ENCODE data around the gene PTPRN2.

Gene PTPRN2

GRCh38 chr7:158264881-158265742 lies 322.5 kb downstream of the PTPRN2 start:
- no peak overlapping the region for H3K27ac ChIP-seq (ENCODE audit: low read depth, low read length)
- H3K36me3 ChIP-seq (ENCODE audit: insufficient read depth, low read length), result no peaks in the 10 kb centered on the region
- H3K9ac ChIP-seq (ENCODE audit: low read length), result no peak overlapping the region
- no peak overlapping the region for H3K4me3 ChIP-seq (ENCODE audit: low read depth in 1 of 2, low read length in 2 of 2)
- no peaks in the 10 kb centered on the region for H3K9me3 ChIP-seq (ENCODE audit: low read length)
- no peaks in the 10 kb centered on the region for H3K27me3 ChIP-seq (ENCODE audit: control insufficient read depth in 1 of 2, insufficient read depth in 2 of 2, low read length in 2 of 2)
- no peaks in the 10 kb centered on the region for H3K4me1 ChIP-seq (ENCODE audit: insufficient read depth, low read length)

DNA sequence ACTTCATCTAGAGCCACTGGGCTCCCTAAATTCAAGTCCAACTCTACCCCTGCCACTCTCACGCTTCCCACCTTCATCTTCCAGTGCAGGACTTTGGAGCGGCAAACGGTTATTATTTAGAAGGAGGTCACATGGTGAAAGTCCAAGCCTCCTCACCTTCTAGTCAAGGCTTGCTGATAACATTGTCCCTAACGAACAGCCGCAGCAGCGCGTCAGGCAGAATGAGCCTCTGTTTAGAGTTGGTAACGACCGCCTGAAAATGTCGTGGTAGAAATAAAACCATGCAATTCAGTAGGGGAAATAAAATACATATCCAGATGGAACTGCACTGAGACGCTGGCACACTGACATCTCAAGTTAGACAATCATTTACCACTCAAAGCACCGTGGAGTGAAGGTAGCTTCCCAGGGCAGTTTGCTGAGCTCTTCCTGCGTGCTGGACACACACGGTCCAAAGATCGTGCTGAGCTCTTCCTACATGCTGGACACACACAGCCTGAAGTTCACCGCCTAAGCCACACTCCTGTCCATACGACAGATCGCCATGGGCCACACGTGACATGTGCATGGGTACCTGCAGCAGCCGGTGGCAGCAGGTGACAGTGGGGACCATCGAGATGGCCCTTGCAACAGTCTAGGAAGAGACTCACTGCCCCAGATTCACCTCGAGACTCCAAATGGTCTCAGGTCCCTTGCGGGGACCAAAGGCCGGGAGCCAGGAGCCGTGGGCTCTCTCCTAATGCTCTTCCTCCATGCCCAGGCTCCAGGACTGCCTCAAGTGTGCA lies 323.5 kb downstream of the PTPRN2 start:
- no peaks in the 10 kb centered on the region for H3K36me3 ChIP-seq (ENCODE audit: insufficient read depth, low read length)
- no peaks in the 10 kb centered on the region for H3K4me1 ChIP-seq (ENCODE audit: insufficient read depth, low read length)
- no peak overlapping the region for H3K27ac ChIP-seq (ENCODE audit: low read depth, low read length)
- H3K9ac ChIP-seq (ENCODE audit: low read length), result no peak overlapping the region
- no peak overlapping the region for H3K4me3 ChIP-seq (ENCODE audit: low read depth in 1 of 2, low read length in 2 of 2)
- no peaks in the 10 kb centered on the region for H3K27me3 ChIP-seq (ENCODE audit: control insufficient read depth in 1 of 2, insufficient read depth in 2 of 2, low read length in 2 of 2)
- H3K9me3 ChIP-seq (ENCODE audit: low read length), result no peaks in the 10 kb centered on the region

DNA sequence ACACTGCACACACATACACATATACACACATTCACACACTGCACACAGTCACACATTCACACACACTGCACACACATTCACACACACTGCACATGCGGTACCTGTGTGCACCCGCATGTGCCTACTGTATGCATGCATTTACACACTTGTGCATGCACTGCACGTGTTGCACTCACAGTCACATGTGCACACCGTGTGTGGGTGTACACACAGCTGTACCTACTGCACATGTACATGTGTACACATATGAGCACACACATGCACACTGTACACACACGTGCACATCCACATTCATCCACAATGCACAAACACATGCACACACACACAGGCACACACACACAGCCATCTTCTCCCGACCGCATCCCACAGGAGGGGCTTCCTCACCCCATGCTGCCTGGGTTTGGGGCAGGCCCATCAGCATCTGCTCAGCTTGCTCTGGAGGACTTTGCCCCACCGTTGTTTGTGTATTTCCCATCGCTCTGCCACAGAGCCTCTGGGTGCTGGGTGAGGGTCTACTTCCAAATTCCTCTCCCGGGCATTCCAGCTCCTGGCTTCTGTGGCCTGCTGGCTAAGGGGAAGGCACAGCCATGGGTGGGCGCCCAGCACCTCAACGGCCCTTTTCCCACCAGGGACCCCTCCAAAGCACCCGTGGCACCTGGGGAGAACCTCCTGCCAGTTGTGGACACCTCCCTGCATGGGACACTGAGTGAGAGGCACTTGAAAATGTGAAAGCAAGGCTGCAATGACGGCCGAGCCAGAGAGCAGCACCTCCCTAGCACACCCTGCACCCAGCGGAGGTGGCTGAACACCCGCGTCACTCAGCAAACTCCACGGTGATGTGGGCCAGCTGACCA lies 324.3 kb downstream of the PTPRN2 start:
- Histone ChIP-seq H3K9ac (ENCODE audit: low read length) (no peak overlapping the region), H3K4me3 (ENCODE audit: low read depth in 1 of 2, low read length in 2 of 2) (no peak overlapping the region), H3K36me3 (ENCODE audit: insufficient read depth, low read length) (no peaks in the 10 kb centered on the region), H3K27me3 (ENCODE audit: control insufficient read depth in 1 of 2, insufficient read depth in 2 of 2, low read length in 2 of 2) (no peaks in the 10 kb centered on the region), H3K4me1 (ENCODE audit: insufficient read depth, low read length) (no peaks in the 10 kb centered on the region), H3K27ac (ENCODE audit: low read depth, low read length) (no peak overlapping the region), H3K9me3 (ENCODE audit: low read length) (no peaks in the 10 kb centered on the region)

DNA sequence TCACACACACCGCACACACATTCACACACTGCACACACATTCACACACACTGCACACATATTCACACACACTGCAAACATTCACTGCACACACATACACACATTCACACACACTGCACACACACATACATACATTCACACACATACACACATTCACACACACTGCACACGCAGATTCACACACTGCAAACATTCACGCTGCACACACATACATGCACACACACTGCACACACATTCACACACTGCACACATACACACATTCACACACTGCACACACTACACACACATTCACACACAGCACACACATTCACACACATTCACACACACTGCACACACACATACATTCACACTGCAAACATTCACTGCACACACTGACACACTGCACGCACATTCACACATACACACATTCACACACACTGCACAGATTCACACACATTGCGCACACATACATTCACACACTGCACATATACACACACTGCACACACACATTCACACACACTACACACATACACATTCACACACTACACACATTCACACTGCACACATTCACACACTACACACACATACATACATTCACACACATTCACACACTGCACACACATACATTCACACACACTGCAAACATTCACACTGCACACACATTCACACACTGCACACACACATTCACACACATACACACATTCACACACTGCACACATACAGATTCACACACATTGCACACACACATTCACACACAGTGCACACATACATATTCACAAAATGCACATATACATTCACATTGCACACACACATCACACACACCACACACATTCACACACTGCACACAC lies 325.1 kb downstream of the PTPRN2 start:
- H3K4me1 ChIP-seq (ENCODE audit: insufficient read depth, low read length), result no peaks in the 10 kb centered on the region
- no peaks in the 10 kb centered on the region for H3K27me3 ChIP-seq (ENCODE audit: control insufficient read depth in 1 of 2, insufficient read depth in 2 of 2, low read length in 2 of 2)
- H3K4me3 ChIP-seq (ENCODE audit: low read depth in 1 of 2, low read length in 2 of 2), result no peak overlapping the region
- H3K9ac ChIP-seq (ENCODE audit: low read length), result no peak overlapping the region
- no peaks in the 10 kb centered on the region for H3K9me3 ChIP-seq (ENCODE audit: low read length)
- no peak overlapping the region for H3K27ac ChIP-seq (ENCODE audit: low read depth, low read length)
- no peaks in the 10 kb centered on the region for H3K36me3 ChIP-seq (ENCODE audit: insufficient read depth, low read length)

DNA sequence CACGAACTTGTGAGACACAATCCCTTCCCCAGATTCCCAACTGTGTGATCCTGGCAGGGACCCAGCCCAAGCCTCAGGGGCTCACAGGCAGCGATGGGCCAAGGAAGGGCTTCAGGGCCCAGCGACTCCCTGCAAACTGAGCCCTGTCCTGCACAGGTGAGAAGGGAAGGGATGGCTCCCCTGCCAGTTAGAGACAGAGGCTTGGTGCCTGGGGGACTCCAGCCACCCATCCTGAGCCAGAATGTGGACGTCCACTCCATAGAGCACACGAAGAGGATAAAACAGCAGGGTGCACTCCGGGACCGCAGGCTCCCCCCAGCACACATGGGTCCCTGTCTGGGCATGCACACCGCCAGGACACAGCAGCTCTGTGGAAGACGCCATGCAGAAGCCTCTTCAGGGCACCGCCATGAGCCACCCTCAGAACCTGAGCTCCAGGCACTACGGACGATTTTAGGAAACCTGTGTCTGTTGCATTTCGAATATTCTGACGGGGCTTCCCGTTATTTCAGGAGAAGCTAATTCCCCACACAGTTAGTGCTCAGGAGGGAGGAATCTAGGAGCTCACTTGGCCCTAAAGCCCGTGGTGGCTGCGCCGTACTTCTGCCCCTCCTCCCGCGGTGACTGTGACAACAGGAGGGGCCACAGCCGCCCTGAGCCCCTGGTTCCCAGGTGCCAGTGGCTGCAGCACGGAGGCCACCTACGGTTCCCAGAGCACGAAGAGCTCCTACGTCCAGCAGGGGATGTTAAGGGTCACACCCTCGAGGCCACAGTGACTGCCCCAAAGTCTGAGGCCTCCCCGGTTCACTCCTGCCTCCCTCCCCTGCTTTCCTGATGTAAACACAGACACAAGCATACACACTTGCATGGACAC lies 326.0 kb downstream of the PTPRN2 start:
- H3K4me3 ChIP-seq (ENCODE audit: low read depth in 1 of 2, low read length in 2 of 2), result no peak overlapping the region
- no peak overlapping the region for H3K9ac ChIP-seq (ENCODE audit: low read length)
- H3K36me3 ChIP-seq (ENCODE audit: insufficient read depth, low read length), result no peaks in the 10 kb centered on the region
- no peaks in the 10 kb centered on the region for H3K9me3 ChIP-seq (ENCODE audit: low read length)
- H3K27ac ChIP-seq (ENCODE audit: low read depth, low read length), result no peak overlapping the region
- H3K4me1 ChIP-seq (ENCODE audit: insufficient read depth, low read length), result no peaks in the 10 kb centered on the region
- no peaks in the 10 kb centered on the region for H3K27me3 ChIP-seq (ENCODE audit: control insufficient read depth in 1 of 2, insufficient read depth in 2 of 2, low read length in 2 of 2)

- Histone ChIP-seq H3K27me3 (ENCODE audit: control insufficient read depth in 1 of 2, insufficient read depth in 2 of 2, low read length in 2 of 2) (no peaks in the 10 kb centered on the region), H3K9ac (ENCODE audit: low read length) (no peak overlapping the region), H3K4me3 (ENCODE audit: low read depth in 1 of 2, low read length in 2 of 2) (no peak overlapping the region), H3K27ac (ENCODE audit: low read depth, low read length) (no peak overlapping the region), H3K36me3 (ENCODE audit: insufficient read depth, low read length) (no peaks in the 10 kb centered on the region), H3K4me1 (ENCODE audit: insufficient read depth, low read length) (no peaks in the 10 kb centered on the region), H3K9me3 (ENCODE audit: low read length) (no peaks in the 10 kb centered on the region)
Observed at GRCh38 chr7:158260567-158261361, 326.9 kb downstream of the PTPRN2 start.

GRCh38 chr7:158259671-158260418 lies 327.8 kb downstream of the PTPRN2 start:
- no peak overlapping the region for H3K4me3 ChIP-seq (ENCODE audit: low read depth in 1 of 2, low read length in 2 of 2)
- no peak overlapping the region for H3K27ac ChIP-seq (ENCODE audit: low read depth, low read length)
- no peak overlapping the region for H3K9ac ChIP-seq (ENCODE audit: low read length)
- no peaks in the 10 kb centered on the region for H3K36me3 ChIP-seq (ENCODE audit: insufficient read depth, low read length)
- H3K9me3 ChIP-seq (ENCODE audit: low read length), result no peaks in the 10 kb centered on the region
- no peaks in the 10 kb centered on the region for H3K4me1 ChIP-seq (ENCODE audit: insufficient read depth, low read length)
- H3K27me3 ChIP-seq (ENCODE audit: control insufficient read depth in 1 of 2, insufficient read depth in 2 of 2, low read length in 2 of 2), result no peaks in the 10 kb centered on the region

GRCh38 chr7:158259141-158259540 lies 328.5 kb downstream of the PTPRN2 start:
- H3K4me1 ChIP-seq (ENCODE audit: insufficient read depth, low read length), result no peaks in the 10 kb centered on the region
- no peaks in the 10 kb centered on the region for H3K36me3 ChIP-seq (ENCODE audit: insufficient read depth, low read length)
- H3K9me3 ChIP-seq (ENCODE audit: low read length), result no peaks in the 10 kb centered on the region
- no peaks in the 10 kb centered on the region for H3K27me3 ChIP-seq (ENCODE audit: control insufficient read depth in 1 of 2, insufficient read depth in 2 of 2, low read length in 2 of 2)
- H3K9ac ChIP-seq (ENCODE audit: low read length), result no peak overlapping the region
- no peak overlapping the region for H3K27ac ChIP-seq (ENCODE audit: low read depth, low read length)
- no peak overlapping the region for H3K4me3 ChIP-seq (ENCODE audit: low read depth in 1 of 2, low read length in 2 of 2)

DNA sequence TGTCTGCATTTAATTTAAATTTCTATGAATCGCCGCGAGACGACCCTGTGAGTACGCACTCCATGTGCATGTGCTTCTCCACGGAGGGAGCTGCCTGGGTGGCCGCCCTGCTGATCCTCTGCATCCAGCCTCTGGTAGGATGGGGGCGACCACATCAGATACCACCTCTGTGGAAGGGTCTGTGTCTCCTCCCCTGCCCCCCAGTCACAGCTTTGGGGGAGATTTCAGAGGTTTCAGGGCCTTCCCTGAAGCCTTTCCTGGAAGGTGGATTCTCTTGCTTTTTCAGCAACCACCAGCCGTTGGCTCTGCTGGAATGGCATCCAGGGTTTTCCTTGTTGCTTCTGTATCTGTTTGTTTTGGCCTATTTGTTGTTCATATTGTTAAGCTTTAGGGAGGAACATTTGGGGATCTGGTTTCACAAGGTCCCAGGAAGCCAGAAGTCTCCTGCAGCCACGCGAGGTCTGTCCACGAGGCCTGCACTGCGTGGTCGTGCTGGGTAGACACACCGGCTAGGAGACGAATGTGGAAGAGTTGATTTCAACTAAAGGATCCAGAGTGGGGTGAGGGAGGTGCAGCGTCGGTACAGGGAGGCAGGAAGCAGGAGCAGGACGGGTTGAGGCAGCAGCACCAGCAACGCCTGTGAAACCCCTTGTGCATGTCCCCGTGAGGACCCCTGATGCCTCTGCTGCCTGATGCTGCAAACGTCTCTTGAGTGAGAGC lies 329.1 kb downstream of the PTPRN2 start:
- Histone ChIP-seq H3K4me1 (ENCODE audit: insufficient read depth, low read length) (no peaks in the 10 kb centered on the region), H3K9me3 (ENCODE audit: low read length) (no peaks in the 10 kb centered on the region)

More for the DNA sequence above, 329.1 kb downstream of the PTPRN2 start:
- Histone ChIP-seq H3K4me3 (ENCODE audit: low read depth in 1 of 2, low read length in 2 of 2) (no peak overlapping the region), H3K27me3 (ENCODE audit: control insufficient read depth in 1 of 2, insufficient read depth in 2 of 2, low read length in 2 of 2) (no peaks in the 10 kb centered on the region), H3K9ac (ENCODE audit: low read length) (no peak overlapping the region), H3K27ac (ENCODE audit: low read depth, low read length) (no peak overlapping the region), H3K36me3 (ENCODE audit: insufficient read depth, low read length) (no peaks in the 10 kb centered on the region)

Measured in muscle layer of colon (tissue), 2 donors.